Naive thymus-derived CD4-positive, alpha-beta T cell (primary cell): Measurements from ENCODE around the gene RXRB. TPM values are rescaled to one million over a fixed set of nuclear protein-coding genes. Genes with fewer than 3 reads are reported as not detected.
A peak's percentile ranks its signal among the peaks of the same experiment; 100 is the strongest.

ENCODE experiments used
- ATAC-seq: fragments of 150-1000 bp; cut with Tn5 transposase; 2 replicates; pipeline ENCODE4 v1.10.0; 2021; ENCODE audit warnings: mild to moderate bottlenecking, moderate library complexity
- CTCF ChIA-PET: fragments of 350-600 bp; sonication (Branson Sonifier 250); formaldehyde crosslinking; loops from one replicate; lab custom pipeline; 2021; ENCODE audit warnings: antibody characterized with exemption; lab: Charles Lee
- POLR2A ChIA-PET: fragments of 350-600 bp; sonication (Branson Sonifier 250); formaldehyde crosslinking; loops from one replicate; lab custom pipeline; 2021; ENCODE audit warnings: antibody characterized with exemption, inconsistent platforms; lab: Charles Lee
- DNase-seq, 9 donors: peaks; one replicate each; pipeline versions ENCODE4 v3.0.0 to v3.0.0-alpha.2; 2020 to 2022; ENCODE audit warnings: mixed read lengths in 1 of 9
- H3K27ac ChIP-seq: one replicate; pipeline ENCODE4 v1.7.0; 2013; ENCODE audit warnings: mild to moderate bottlenecking, low read depth, low read length, moderate library complexity
- H3K27me3 ChIP-seq, 2 donors: one replicate each; pipeline ENCODE4 v1.7.0; 2013; ENCODE audit warnings: low read length in 2 of 2, mild to moderate bottlenecking in 2 of 2, moderate library complexity in 2 of 2; ENCODE audit not compliant: control insufficient read depth in 2 of 2, insufficient read depth in 2 of 2
- H3K36me3 ChIP-seq, 3 experiments: 1 replicate in 2 of 3; 2 replicates in 1 of 3; pipeline ENCODE4 v1.7.0; 2013; ENCODE audit warnings: low read length in 3 of 3, mild to moderate bottlenecking in 3 of 3, moderate library complexity in 1 of 3; ENCODE audit not compliant: insufficient read depth in 3 of 3, control insufficient read depth in 2 of 3
- H3K4me1 ChIP-seq, 2 donors: one replicate each; pipeline ENCODE4 v1.7.0; 2013; ENCODE audit warnings: low read length in 2 of 2, mild to moderate bottlenecking in 2 of 2, moderate library complexity in 1 of 2; ENCODE audit not compliant: control insufficient read depth in 2 of 2, insufficient read depth in 2 of 2
- H3K4me3 ChIP-seq: 2 replicates; pipeline ENCODE4 v1.7.0; 2013; ENCODE audit warnings: mild to moderate bottlenecking, low read length
- H3K9me3 ChIP-seq, 3 experiments: 1 replicate in 2 of 3; 2 replicates in 1 of 3; pipeline ENCODE4 v1.7.0; 2013; ENCODE audit warnings: low read length in 3 of 3; ENCODE audit not compliant: control insufficient read depth in 2 of 3
- H3K27ac Mint-ChIP-seq, 9 donors: one replicate each; pipeline ENCODE4 v1.8.0; 2020 to 2022; ENCODE audit warnings: mixed read lengths in 9 of 9, mild to moderate bottlenecking in 8 of 9, moderate library complexity in 5 of 9, inconsistent platforms in 2 of 9
- H3K27me3 Mint-ChIP-seq, 5 donors: one replicate each; pipeline ENCODE4 v1.8.0; 2021 to 2022; ENCODE audit warnings: mixed read lengths in 5 of 5, mild to moderate bottlenecking in 1 of 5
- H3K36me3 Mint-ChIP-seq, 5 donors: one replicate each; pipeline ENCODE4 v1.8.0; 2020 to 2022; ENCODE audit warnings: mixed read lengths in 5 of 5, mild to moderate bottlenecking in 3 of 5, inconsistent platforms in 1 of 5
- H3K4me1 Mint-ChIP-seq, 7 donors: one replicate each; pipeline ENCODE4 v1.8.0; 2020 to 2022; ENCODE audit warnings: mixed read lengths in 7 of 7, mild to moderate bottlenecking in 3 of 7, inconsistent platforms in 1 of 7
- H3K4me3 Mint-ChIP-seq, 10 donors: one replicate each; pipeline ENCODE4 v1.8.0; 2020 to 2022; ENCODE audit warnings: mild to moderate bottlenecking in 10 of 10, mixed read lengths in 10 of 10, moderate library complexity in 6 of 10, inconsistent platforms in 2 of 10
- H3K9me3 Mint-ChIP-seq, 11 donors: one replicate each; pipeline ENCODE4 v1.8.0; 2020 to 2022; ENCODE audit warnings: mixed read lengths in 11 of 11, mild to moderate bottlenecking in 4 of 11, inconsistent platforms in 1 of 11, moderate library complexity in 1 of 11
- intact Hi-C, 2 donors: fragments of 100-400 bp; cut with micrococcal nuclease; formaldehyde crosslinking; loops; one replicate each; pipeline ENCODE4 v1.15.1; 2023
- polyA plus RNA-seq, 2 donors: library from polyadenylated mRNA; unstranded; fragments of 300-500 nt; fragmentation: Illumina TruSeq; gene quantifications; one replicate each; pipeline ENCODE4 v1.2.3, GENCODE V29; 2021
- total RNA-seq, 6 experiments: library from RNA in 5 of 6; stranded (reverse) in 5 of 6; gene quantifications; 1 replicate in 5 of 6; 2 replicates in 1 of 6; pipeline ENCODE4 v1.2.3 and lab custom pipeline; 2021 to 2026

Gene RXRB
- total and polyA plus RNA-seq, 7 experiments from 2014 or later = 7.6 to 103 (median 71.2) TPM

DNA sequence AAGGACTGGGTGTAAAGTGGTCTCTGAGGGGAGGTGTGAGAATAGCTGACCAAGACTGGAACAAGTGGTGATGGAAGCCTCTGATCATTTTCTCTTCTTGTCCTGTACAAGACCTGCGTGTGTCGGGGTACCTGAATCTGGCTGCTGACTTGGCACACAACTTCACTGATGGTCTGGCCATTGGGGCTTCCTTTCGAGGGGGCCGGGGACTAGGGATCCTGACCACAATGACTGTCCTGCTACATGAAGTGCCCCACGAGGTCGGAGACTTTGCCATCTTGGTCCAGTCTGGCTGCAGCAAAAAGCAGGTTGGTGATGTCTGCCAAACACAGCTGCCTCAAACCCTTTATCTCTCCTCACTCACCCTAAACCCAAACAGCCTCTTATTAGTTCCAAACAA, 2.3 kb upstream of the RXRB start:
- Mint-ChIP-seq H3K36me3 (peaks cover 7 to 26% (median 13%) of the 10 kb centered on the region in 5 donors), H3K4me1 (peaks cover 58 to 78% (median 73%) of the 10 kb centered on the region in 7 donors), H3K4me3 (peak overlapping the region; percentile 77 to 100 (median 98)), H3K27ac (peak overlapping the region in 8 of 9 donors; percentile 40 to 98 (median 78)), H3K9me3 (no peaks in the 10 kb centered on the region), H3K27me3 (no peaks in the 10 kb centered on the region)
- H3K9me3 ChIP-seq = no peaks in the 10 kb centered on the region
- intact Hi-C loops = loop anchor here (5.0 to 10.0 kb wide), 8 partner anchors 85 to 1998 kb away; partner anchors contain the start of genes C6orf47 (in 1 of the 2), CLIC1 (in 1 of the 2), CSNK2B (in 1 of the 2) and GPANK1 (in 1 of the 2)
- peaks cover 38 to 40% of the 10 kb centered on the region in 2 donors for H3K4me1 ChIP-seq
- H3K4me3 ChIP-seq = no peak overlapping the region
- H3K27ac ChIP-seq = no peak overlapping the region
- ChIA-PET POLR2A (interaction anchor here (0.5 to 1.5 kb wide), 6 partner anchors 11 to 417 kb away, joined by 3 to 7 read pairs (median 4); partner anchors contain the start of gene VPS52), CTCF (no interaction called here)
- H3K36me3 ChIP-seq = peaks cover 0 to 36% (median 10%) of the 10 kb centered on the region in 3 experiments
- H3K27me3 ChIP-seq = no peaks in the 10 kb centered on the region
- no peak for ATAC-seq
- no peak for DNase-seq

DNA sequence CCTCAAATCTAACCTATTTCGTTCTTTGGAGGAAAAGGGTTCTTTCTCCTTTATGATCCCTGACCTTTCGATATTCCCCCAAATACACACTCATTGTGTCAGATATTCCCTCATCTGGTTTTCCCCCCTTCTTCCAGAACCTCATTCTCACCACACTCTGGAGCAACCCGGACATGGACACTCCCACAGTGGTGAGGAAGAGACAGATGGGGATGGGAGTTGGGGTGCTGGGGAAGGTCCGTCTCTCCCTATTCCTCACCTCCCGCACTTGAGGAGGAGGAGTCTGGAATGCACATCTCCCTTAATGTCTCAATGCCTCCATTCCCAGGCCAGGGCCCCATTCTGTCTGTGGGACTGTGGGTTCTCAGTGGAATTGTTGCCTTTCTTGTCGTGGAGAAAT, 1.5 kb upstream of the RXRB start:
- intact Hi-C loops = loop anchor here (2.0 to 10.0 kb wide), 10 partner anchors 19 to 1997 kb away; partner anchors contain the start of genes C6orf47 (in 1 of the 2), CLIC1 (in 1 of the 2), CSNK2B (in 1 of the 2) and GPANK1 (in 1 of the 2)
- H3K4me3 Mint-ChIP-seq = peak overlapping the region; percentile 95 to 100 (median 99)
- no peaks in the 10 kb centered on the region for H3K27me3 Mint-ChIP-seq
- peaks cover 0 to 43% (median 10%) of the 10 kb centered on the region in 3 experiments for H3K36me3 ChIP-seq
- H3K4me1 Mint-ChIP-seq = peaks cover 62 to 86% (median 80%) of the 10 kb centered on the region in 7 donors
- CTCF ChIA-PET = no interaction called here
- peak overlapping the region; percentile 96 for H3K27ac ChIP-seq
- peaks cover 34 to 38% of the 10 kb centered on the region in 2 donors for H3K4me1 ChIP-seq
- ATAC-seq (no peak), DNase-seq (no peak)
- no peak overlapping the region for H3K4me3 ChIP-seq
- POLR2A ChIA-PET = interaction anchor here (1.5 kb wide), 1 partner anchor 46 kb away, joined by 3 read pairs; no protein-coding TSS in a partner anchor
- H3K36me3 Mint-ChIP-seq = peaks cover 7 to 33% (median 13%) of the 10 kb centered on the region in 5 donors
- H3K27ac Mint-ChIP-seq = peak overlapping the region in 7 of 9 donors; percentile 36 to 98 (median 83)
- H3K9me3 Mint-ChIP-seq = no peaks in the 10 kb centered on the region
- no peaks in the 10 kb centered on the region for H3K9me3 ChIP-seq
- no peaks in the 10 kb centered on the region for H3K27me3 ChIP-seq

DNA sequence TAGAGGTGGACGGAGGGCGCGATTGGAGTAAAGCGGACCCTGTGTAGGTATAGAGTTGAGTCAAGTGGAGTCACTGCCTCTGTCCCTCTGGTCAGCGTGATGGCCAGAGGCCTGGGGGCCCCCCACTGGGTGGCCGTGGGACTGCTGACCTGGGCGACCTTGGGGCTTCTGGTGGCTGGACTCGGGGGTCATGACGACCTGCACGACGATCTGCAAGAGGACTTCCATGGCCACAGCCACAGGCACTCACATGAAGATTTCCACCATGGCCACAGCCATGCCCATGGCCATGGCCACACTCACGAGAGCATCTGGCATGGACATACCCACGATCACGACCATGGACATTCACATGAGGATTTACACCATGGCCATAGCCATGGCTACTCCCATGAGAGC, 681 bp upstream of the RXRB start:
- Histone ChIP-seq H3K27ac (peak overlapping the region; percentile 96), H3K4me1 (peaks cover 34 to 38% of the 10 kb centered on the region in 2 donors), H3K4me3 (peak overlapping the region; percentile 89), H3K36me3 (peaks cover 0 to 50% (median 10%) of the 10 kb centered on the region in 3 experiments), H3K27me3 (no peaks in the 10 kb centered on the region), H3K9me3 (no peaks in the 10 kb centered on the region)
- Mint-ChIP-seq H3K4me3 (peak overlapping the region; percentile 95 to 100 (median 99)), H3K9me3 (no peaks in the 10 kb centered on the region), H3K36me3 (peaks cover 12 to 38% (median 13%) of the 10 kb centered on the region in 5 donors), H3K4me1 (peaks cover 65 to 84% (median 80%) of the 10 kb centered on the region in 7 donors), H3K27me3 (no peaks in the 10 kb centered on the region), H3K27ac (peak overlapping the region; percentile 97 to 99 (median 99))
- ChIA-PET CTCF (no interaction called here), POLR2A (interaction anchor here (1.5 kb wide), 1 partner anchor 47 kb away, joined by 3 read pairs; no protein-coding TSS in a partner anchor)
- intact Hi-C loops = loop anchor here (2.0 to 10.0 kb wide), 10 partner anchors 18 to 1996 kb away; partner anchors contain the start of genes C6orf47 (in 1 of the 2), CLIC1 (in 1 of the 2), CSNK2B (in 1 of the 2) and GPANK1 (in 1 of the 2)
- no peak for DNase-seq
- no peak for ATAC-seq

DNA sequence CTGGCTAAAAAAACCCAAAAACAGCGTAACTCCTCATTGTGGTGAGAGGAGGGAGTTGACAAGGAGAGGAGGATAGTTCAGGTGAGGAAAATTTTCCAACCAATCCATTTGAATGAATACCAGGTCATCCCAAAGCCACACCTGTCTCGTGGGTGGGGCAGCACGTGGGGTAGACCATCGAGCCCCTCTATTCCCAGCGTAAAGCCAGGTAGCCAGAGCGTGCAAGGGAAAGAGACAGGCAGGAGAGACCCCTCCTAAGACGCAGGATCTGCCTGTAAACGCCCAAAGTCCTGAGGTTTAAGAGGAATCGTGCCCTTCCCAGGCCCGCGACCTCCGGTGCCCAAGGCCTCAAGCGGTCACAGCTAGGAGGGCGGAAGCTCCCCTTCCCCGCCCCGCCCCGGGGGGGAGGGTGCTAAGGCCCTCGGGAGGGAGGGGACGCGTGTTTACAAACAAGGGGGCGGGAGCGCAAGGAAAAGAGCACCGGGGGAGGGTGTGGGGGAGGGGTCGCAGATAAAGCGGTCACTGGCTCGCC, 712 bp downstream of the RXRB start:
- Histone ChIP-seq H3K27me3 (no peaks in the 10 kb centered on the region), H3K9me3 (no peaks in the 10 kb centered on the region), H3K4me1 (peaks cover 25 to 32% of the 10 kb centered on the region in 2 donors), H3K4me3 (peak overlapping the region; percentile 89), H3K27ac (peak overlapping the region; percentile 96), H3K36me3 (peaks cover 8 to 63% (median 23%) of the 10 kb centered on the region in 3 experiments)
- DNase-seq (peak in 2 of 9 donors; percentile 58 to 69), ATAC-seq (peak; percentile 25)
- peaks cover 19 to 51% (median 21%) of the 10 kb centered on the region in 5 donors for H3K36me3 Mint-ChIP-seq
- peak overlapping the region; percentile 86 to 100 (median 99) for H3K4me3 Mint-ChIP-seq
- ChIA-PET CTCF (interaction anchor here (1.2 to 4.6 kb wide), 2 partner anchors 38 to 73 kb away, joined by 3 to 31 read pairs; no protein-coding TSS in a partner anchor), POLR2A (interaction anchor here (0.8 to 2.2 kb wide), 7 partner anchors 9 to 72 kb away, joined by 3 to 13 read pairs (median 6); partner anchors contain the start of genes RING1, RPS18 and VPS52)
- peaks cover 0 to 1% (median 0%) of the 10 kb centered on the region in 11 donors for H3K9me3 Mint-ChIP-seq
- H3K4me1 Mint-ChIP-seq = peaks cover 57 to 80% (median 67%) of the 10 kb centered on the region in 7 donors
- H3K27me3 Mint-ChIP-seq = no peaks in the 10 kb centered on the region
- intact Hi-C loops = loop anchor here (1.0 to 10.0 kb wide), 26 partner anchors 7 to 1995 kb away; partner anchors contain the start of genes KIFC1 (in 2 of the 2), PFDN6 (in 2 of the 2), RING1 (in 2 of the 2) and VPS52 (in 2 of the 2)
- H3K27ac Mint-ChIP-seq = peak overlapping the region; percentile 82 to 99 (median 97)

DNA sequence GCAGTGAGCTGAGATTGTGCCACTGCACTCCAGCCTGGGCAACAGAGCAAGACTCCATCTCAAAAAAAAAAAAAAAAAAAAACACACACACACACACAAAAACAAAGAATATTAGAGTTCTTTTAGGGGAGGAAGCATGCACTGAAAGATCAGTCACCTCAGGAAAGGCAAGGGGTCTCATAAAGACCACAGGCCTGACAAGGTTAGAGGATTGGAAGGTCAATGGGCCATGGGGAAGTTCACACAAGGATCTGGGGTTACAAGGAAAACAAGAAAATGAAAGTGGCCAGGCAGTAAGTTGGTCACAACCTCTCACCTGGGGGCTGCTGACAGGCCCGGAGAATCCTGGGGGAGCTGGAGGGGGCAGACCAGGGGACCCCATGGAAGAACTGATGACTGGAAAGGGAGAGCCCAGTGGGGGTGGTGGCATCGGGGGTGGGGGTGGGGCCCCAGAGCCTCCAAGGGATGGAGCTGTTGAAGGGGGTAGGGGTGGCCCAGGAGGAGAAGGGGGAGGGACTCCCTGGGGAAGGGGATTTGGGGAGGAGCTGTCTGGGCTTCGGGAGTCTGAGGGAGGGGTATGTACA, 1.5 kb downstream of the RXRB start:
- no peak overlapping the region for H3K4me3 ChIP-seq
- H3K9me3 ChIP-seq = no peaks in the 10 kb centered on the region
- H3K36me3 ChIP-seq = peaks cover 8 to 67% (median 27%) of the 10 kb centered on the region in 3 experiments
- H3K27ac Mint-ChIP-seq = peak overlapping the region; percentile 74 to 99 (median 97)
- H3K27ac ChIP-seq = peak overlapping the region; percentile 96
- POLR2A ChIA-PET = interaction anchor here (0.8 to 2.5 kb wide), 7 partner anchors 9 to 73 kb away, joined by 3 to 14 read pairs (median 6); partner anchors contain the start of genes RING1, RPS18 and VPS52
- H3K4me1 Mint-ChIP-seq = peaks cover 53 to 78% (median 63%) of the 10 kb centered on the region in 7 donors
- peak overlapping the region; percentile 86 to 100 (median 99) for H3K4me3 Mint-ChIP-seq
- no peak for ATAC-seq
- H3K27me3 ChIP-seq = no peaks in the 10 kb centered on the region
- no peaks in the 10 kb centered on the region for H3K27me3 Mint-ChIP-seq
- H3K36me3 Mint-ChIP-seq = peaks cover 20 to 58% (median 23%) of the 10 kb centered on the region in 5 donors
- DNase-seq = no peak
- H3K9me3 Mint-ChIP-seq = peaks cover 0 to 1% (median 0%) of the 10 kb centered on the region in 11 donors
- CTCF ChIA-PET = interaction anchor here (1.2 to 4.6 kb wide), 4 partner anchors 12 to 101 kb away, joined by 3 to 31 read pairs (median 5); no protein-coding TSS in a partner anchor
- H3K4me1 ChIP-seq = peaks cover 20 to 28% of the 10 kb centered on the region in 2 donors
- intact Hi-C loops = loop anchor here in 1 of 2 donors (5.0 kb wide), 1 partner anchor 77 kb away; no protein-coding TSS in a partner anchor
